Mesothelial cell of epicardium (in vitro differentiated cells): Measurements from ENCODE around the gene SERPINB7. TPM values are rescaled to one million over a fixed set of nuclear protein-coding genes. Genes with fewer than 3 reads are reported as not detected.

ENCODE experiments used
- DNase-seq, 2 experiments: peaks; one replicate each; pipeline ENCODE4 v3.0.0; 2021; ENCODE audit warnings: low spot score in 2 of 2; ENCODE audit not compliant: unreplicated experiment in 2 of 2
- H3K27ac Mint-ChIP-seq: 2 replicates; pipeline ENCODE4 v1.8.0; 2021; ENCODE audit warnings: mixed read lengths
- H3K27me3 Mint-ChIP-seq: 2 replicates; pipeline ENCODE4 v1.8.0; 2021; ENCODE audit warnings: low read depth, mixed read lengths
- H3K36me3 Mint-ChIP-seq: 2 replicates; pipeline ENCODE4 v1.8.0; 2021; ENCODE audit warnings: mixed read lengths
- H3K4me1 Mint-ChIP-seq: 2 replicates; pipeline ENCODE4 v1.8.0; 2021; ENCODE audit warnings: mixed read lengths
- H3K4me3 Mint-ChIP-seq: 2 replicates; pipeline ENCODE4 v1.8.0; 2021; ENCODE audit warnings: mild to moderate bottlenecking, moderate library complexity, mixed read lengths
- H3K9me3 Mint-ChIP-seq: 2 replicates; pipeline ENCODE4 v1.8.0; 2021; ENCODE audit warnings: mixed read lengths
- CTCF ChIP-seq: fragments of 200-600 bp; sonication (generic); IDR thresholded peaks from one replicate; pipeline ENCODE4 v1.5.0; 2021; ENCODE audit warnings: antibody characterized with exemption; ENCODE audit not compliant: unreplicated experiment
- total RNA-seq: library from RNA; stranded (reverse); gene quantifications from 3 replicates; pipeline ENCODE4 v1.2.1, GENCODE V29; 2021

SERPINB7 gene
- total RNA-seq, 1 donor from 2014 or later: 0.40 TPM

- H3K27me3 Mint-ChIP-seq: no peaks in the 10 kb centered on the region
- peak; percentile 55 for TF ChIP-seq CTCF
- H3K36me3 Mint-ChIP-seq: no peaks in the 10 kb centered on the region
- no peak overlapping the region for H3K4me3 Mint-ChIP-seq
- DNase-seq: no peak
- peaks cover 5% of the 10 kb centered on the region for H3K4me1 Mint-ChIP-seq
- no peaks in the 10 kb centered on the region for H3K9me3 Mint-ChIP-seq
- H3K27ac Mint-ChIP-seq: no peak overlapping the region
Measured at GRCh38 chr18:63823516-63824219, 48.5 kb downstream of the SERPINB7 start.

- H3K36me3 Mint-ChIP-seq: no peaks in the 10 kb centered on the region
- TF ChIP-seq CTCF: no peak
Measured at GRCh38 chr18:63824220-63824525, 49.0 kb downstream of the SERPINB7 start.

GRCh38 chr18:63828120-63828519, 52.9 kb downstream of the SERPINB7 start:
- Mint-ChIP-seq H3K36me3 (no peaks in the 10 kb centered on the region), H3K4me1 (peaks cover 8% of the 10 kb centered on the region), H3K4me3 (no peak overlapping the region), H3K27me3 (no peaks in the 10 kb centered on the region), H3K9me3 (no peaks in the 10 kb centered on the region), H3K27ac (no peak overlapping the region)
- no peak for DNase-seq
- no peak for TF ChIP-seq CTCF

More at GRCh38 chr18:63824220-63824525, 49.0 kb downstream of the SERPINB7 start:
- no peaks in the 10 kb centered on the region for H3K9me3 Mint-ChIP-seq
- peaks cover 8% of the 10 kb centered on the region for H3K4me1 Mint-ChIP-seq
- H3K27me3 Mint-ChIP-seq: no peaks in the 10 kb centered on the region
- no peak overlapping the region for H3K27ac Mint-ChIP-seq
- no peak overlapping the region for H3K4me3 Mint-ChIP-seq
- DNase-seq: no peak

GRCh38 chr18:63828656-63829055, 53.4 kb downstream of the SERPINB7 start:
- H3K27me3 Mint-ChIP-seq: peaks cover under 1% of the 10 kb centered on the region
- peak overlapping the region; percentile 50 for H3K27ac Mint-ChIP-seq
- H3K9me3 Mint-ChIP-seq: no peaks in the 10 kb centered on the region

GRCh38 chr18:63829886-63830285, 54.7 kb downstream of the SERPINB7 start:
- H3K27me3 Mint-ChIP-seq: peaks cover 2% of the 10 kb centered on the region
- no peak for DNase-seq
- no peak for TF ChIP-seq CTCF
- no peaks in the 10 kb centered on the region for H3K9me3 Mint-ChIP-seq
- no peak overlapping the region for H3K27ac Mint-ChIP-seq
- peaks cover 8% of the 10 kb centered on the region for H3K4me1 Mint-ChIP-seq
- no peaks in the 10 kb centered on the region for H3K36me3 Mint-ChIP-seq
- H3K4me3 Mint-ChIP-seq: no peak overlapping the region

More at GRCh38 chr18:63828656-63829055, 53.4 kb downstream of the SERPINB7 start:
- H3K4me3 Mint-ChIP-seq: no peak overlapping the region
- DNase-seq: no peak
- TF ChIP-seq CTCF: no peak
- H3K4me1 Mint-ChIP-seq: peaks cover 8% of the 10 kb centered on the region
- no peaks in the 10 kb centered on the region for H3K36me3 Mint-ChIP-seq
